ENCODE data around the gene SSH2.

SSH2 gene

GRCh38 chr17:29583324-29584248, 346.4 kb downstream of the SSH2 start:
- no peak for DNase-seq

GRCh38 chr17:29582772-29583171, 347.3 kb downstream of the SSH2 start:
- DNase-seq: no peak

- no peak for DNase-seq
Measured at GRCh38 chr17:29582254-29582765, 347.7 kb downstream of the SSH2 start.

- no peak for DNase-seq
Measured at GRCh38 chr17:29581583-29582253, 348.3 kb downstream of the SSH2 start.

- DNase-seq: peak; percentile 93
Measured at GRCh38 chr17:29579866-29580771, 349.9 kb downstream of the SSH2 start.

GRCh38 chr17:29578626-29579485, 351.2 kb downstream of the SSH2 start:
- no peak for DNase-seq

GRCh38 chr17:29577385-29578211, 352.4 kb downstream of the SSH2 start:
- no peak for DNase-seq

- no peak for DNase-seq
Measured at GRCh38 chr17:29577001-29577370, 353.0 kb downstream of the SSH2 start.

- no peak for DNase-seq
Measured at GRCh38 chr17:29576214-29577000, 353.6 kb downstream of the SSH2 start.
